ENCODE measurements around the gene ADCY2.

The ADCY2 gene

DNA sequence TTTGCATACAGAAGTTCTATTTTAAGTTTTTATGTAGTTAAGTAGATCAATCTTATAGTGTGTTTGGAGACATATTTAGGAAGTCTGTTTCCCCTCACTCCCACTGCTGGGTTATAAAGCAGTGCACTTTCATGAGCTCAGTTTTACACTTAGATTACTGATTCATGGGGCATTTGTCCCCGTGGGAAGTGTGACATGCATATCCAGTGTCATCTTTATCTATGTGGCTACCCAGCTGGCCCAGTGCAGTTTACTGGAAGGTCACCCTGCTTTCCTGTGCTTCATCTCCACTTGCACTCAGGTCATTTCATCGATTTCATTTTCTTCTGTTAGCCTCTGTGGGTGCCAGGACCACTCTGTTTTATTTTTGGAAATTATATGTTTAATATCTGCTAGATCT is 49.1 kb downstream of the ADCY2 start:
- no peak for DNase-seq
- no peak for TF ChIP-seq POLR2A (IDR thresholded peaks at IDR 0.05; ENCODE audit: low read length)
- no peak for TF ChIP-seq GATA1 (IDR thresholded peaks at IDR 0.05; ENCODE audit: low read depth, low read length)

DNA sequence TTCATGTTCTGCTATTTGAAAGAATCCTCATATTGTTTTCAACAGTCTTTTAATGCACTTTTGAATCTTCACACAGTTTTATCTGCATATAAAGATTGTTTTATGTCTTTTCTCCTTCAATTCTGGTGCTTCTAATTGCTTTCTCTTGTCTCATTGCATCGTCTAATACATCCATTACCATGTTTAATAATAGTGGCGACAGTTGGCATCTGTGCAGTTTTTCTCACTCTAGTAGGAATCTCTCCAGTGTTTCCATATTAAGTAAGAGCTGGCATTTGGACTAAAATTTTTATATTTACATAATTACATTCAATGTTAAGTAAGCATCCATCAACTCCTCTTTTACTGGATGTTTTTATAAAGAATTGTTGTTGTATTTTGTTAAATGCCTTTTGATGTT is 49.9 kb downstream of the ADCY2 start:
- TF ChIP-seq POLR2A (IDR thresholded peaks at IDR 0.05; ENCODE audit: low read length) = no peak
- TF ChIP-seq GATA1 (IDR thresholded peaks at IDR 0.05; ENCODE audit: low read depth, low read length) = no peak
- no peak for DNase-seq

DNA sequence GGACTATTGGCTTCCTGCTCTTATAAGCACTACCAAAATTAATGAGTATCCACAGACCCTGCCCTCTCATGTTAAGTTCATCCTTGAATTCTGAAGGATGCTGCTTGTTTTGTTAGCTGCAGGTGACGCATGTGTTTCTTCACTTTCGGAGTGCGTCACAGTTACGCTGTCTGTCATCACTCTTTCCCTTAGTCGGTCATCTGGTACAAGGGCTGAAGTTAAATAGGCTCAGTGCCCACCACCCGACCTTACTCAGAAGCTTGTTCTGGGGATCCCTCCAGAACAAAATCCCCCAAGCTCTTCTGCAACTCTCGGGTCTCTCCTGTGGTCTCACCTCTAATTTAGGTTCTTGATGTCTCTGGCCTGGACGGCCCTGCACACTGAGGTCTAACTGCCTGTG is 51.0 kb downstream of the ADCY2 start:
- TF ChIP-seq POLR2A (IDR thresholded peaks at IDR 0.05; ENCODE audit: low read length) (no peak), GATA1 (IDR thresholded peaks at IDR 0.05; ENCODE audit: low read depth, low read length) (no peak)
- DNase-seq = no peak

DNA sequence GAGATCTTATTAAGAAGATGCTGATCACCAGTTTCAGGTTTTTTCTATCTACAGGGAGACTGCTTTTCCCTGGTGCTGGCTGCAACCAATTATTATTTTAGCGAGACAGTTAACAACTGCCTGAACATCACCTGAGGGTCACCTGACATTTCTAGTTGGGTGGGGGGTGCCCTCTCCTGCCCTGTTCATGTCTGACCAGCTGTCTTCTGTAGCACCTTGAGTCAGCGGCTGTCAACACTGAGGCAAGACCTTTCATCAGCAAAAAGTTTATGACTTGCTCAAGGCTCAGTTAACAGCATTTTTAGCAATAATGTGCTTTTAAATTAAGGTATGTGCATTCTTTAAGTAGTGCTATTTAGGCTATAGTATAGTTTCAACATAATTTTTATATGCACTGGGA is 58.0 kb downstream of the ADCY2 start:
- TF ChIP-seq GATA1 (IDR thresholded peaks at IDR 0.05; ENCODE audit: low read depth, low read length) (no peak), POLR2A (IDR thresholded peaks at IDR 0.05; ENCODE audit: low read length) (no peak)
- no peak for DNase-seq

DNA sequence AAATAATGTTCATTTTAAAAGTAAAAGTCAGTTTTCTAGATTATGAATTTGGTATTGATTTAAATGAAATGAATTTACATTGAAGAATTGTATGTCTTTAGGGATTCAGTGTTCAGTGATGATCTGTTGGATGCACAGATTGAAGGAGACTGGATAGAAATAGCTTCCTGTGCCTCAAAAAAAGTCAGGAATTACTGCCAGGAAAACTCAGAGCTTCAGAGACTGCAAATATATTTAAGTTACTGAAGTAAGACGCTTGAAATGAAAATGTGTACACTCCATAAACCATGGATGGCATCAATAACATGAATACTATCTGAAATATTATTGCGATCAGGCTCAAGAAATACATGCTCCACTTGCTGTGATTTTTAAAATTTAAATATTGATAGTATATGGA is 60.3 kb downstream of the ADCY2 start:
- no peak for DNase-seq
- TF ChIP-seq GATA1 (IDR thresholded peaks at IDR 0.05; ENCODE audit: low read depth, low read length) (no peak), POLR2A (IDR thresholded peaks at IDR 0.05; ENCODE audit: low read length) (no peak)

DNA sequence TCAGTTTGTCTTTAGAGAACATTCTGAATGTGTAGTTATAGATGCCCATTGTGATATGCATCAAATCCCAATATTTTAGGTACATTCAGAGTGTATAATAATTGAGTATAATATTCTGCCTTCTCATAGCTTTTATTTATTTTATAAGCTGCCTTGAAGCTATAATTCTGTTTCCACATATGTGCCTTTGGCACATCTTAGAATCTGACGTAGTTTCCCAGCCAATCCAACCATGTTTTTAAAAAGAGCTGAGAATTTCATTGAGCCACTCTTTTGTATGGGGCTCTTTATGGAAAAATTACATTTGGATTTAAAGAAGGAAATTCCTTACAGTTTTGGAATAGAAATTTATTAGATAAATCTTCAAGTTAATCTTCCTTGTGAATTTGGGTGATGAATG is 65.4 kb downstream of the ADCY2 start:
- no peak for DNase-seq
- TF ChIP-seq POLR2A (IDR thresholded peaks at IDR 0.05; ENCODE audit: low read length) (no peak), GATA1 (IDR thresholded peaks at IDR 0.05; ENCODE audit: low read depth, low read length) (no peak)

DNA sequence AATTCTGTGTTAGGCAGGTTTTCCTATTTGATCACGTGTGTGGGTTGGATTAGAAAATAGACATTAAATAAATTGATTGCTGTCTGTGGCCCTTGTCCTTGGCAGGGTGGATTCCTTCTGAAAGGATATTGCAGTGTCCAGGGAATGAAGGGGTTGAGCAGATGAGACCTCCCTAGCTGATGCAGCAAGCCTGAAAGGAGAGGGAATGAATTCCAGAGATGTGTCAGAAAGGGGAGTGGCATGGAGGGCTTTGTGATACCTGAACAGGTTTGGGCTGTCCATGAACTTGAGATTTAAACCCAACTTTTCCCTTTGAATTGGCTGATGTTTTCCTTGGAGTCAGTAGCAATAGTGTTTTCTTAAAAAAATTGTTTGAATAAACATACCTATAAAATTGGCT is 66.8 kb downstream of the ADCY2 start:
- no peak for DNase-seq
- TF ChIP-seq GATA1 (IDR thresholded peaks at IDR 0.05; ENCODE audit: low read depth, low read length) (no peak), POLR2A (IDR thresholded peaks at IDR 0.05; ENCODE audit: low read length) (no peak)

DNA sequence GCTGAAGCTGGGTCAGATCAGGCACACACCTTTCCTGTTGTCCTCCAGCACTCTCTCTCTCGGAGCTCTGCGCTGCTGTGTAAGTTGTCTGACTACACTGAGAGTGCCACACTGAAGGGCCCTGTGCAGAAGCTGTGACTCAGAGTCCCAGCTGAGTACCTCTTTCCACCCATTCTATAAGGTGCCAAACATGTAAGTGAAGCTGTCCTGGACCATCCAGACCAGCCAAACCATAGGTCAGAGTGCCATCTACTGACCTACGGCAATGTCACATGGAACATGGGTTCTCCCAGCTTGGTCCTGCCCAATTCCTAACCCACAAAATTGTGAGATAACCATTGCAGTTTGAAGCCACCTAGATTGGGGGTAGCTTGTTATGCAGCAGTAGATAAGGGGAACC is 68.2 kb downstream of the ADCY2 start:
- TF ChIP-seq POLR2A (IDR thresholded peaks at IDR 0.05; ENCODE audit: low read length) = no peak
- TF ChIP-seq GATA1 (IDR thresholded peaks at IDR 0.05; ENCODE audit: low read depth, low read length) = no peak
- peak in 1 of 2 experiments; percentile 2 for DNase-seq

DNA sequence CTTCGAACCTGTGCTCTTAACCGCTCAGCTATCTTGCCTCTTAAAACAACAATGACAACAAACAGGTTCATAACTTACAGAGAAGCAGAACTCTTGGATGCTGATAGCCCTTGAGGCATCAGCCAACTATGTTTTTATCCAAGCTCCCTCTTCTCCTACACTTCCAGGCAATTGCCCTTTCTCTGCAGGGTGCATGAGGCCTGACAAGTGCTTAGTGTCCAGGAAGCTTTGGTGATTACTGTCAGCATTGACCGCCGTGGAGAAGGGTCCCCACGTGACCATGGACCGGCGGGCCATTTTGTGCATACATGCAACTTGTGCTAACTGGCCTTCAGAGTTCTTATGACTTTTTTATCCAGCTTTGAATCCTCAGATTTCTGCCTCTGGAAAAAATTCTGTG is 71.2 kb downstream of the ADCY2 start:
- TF ChIP-seq POLR2A (IDR thresholded peaks at IDR 0.05; ENCODE audit: low read length) (no peak), GATA1 (IDR thresholded peaks at IDR 0.05; ENCODE audit: low read depth, low read length) (no peak)
- no peak for DNase-seq

DNA sequence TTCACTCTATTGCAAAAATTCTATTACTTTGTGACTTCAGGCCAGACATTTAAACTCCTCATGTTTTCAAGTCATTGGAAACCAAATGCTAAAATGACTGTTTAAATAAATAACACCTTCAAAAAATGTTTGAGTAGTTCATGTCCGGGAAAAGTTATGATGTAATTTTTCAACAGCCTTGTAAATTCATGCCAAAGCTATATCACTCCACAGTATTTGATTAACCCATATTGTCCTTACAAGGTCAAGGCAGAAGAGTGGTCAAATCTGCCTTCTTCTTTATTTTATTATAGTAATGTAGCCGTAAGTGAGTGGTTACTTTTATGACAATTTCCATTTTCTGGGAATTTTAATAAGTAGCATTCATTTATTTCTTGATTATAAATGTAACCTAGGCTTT is 72.8 kb downstream of the ADCY2 start:
- no peak for DNase-seq
- TF ChIP-seq POLR2A (IDR thresholded peaks at IDR 0.05; ENCODE audit: low read length) (no peak), GATA1 (IDR thresholded peaks at IDR 0.05; ENCODE audit: low read depth, low read length) (no peak)

DNA sequence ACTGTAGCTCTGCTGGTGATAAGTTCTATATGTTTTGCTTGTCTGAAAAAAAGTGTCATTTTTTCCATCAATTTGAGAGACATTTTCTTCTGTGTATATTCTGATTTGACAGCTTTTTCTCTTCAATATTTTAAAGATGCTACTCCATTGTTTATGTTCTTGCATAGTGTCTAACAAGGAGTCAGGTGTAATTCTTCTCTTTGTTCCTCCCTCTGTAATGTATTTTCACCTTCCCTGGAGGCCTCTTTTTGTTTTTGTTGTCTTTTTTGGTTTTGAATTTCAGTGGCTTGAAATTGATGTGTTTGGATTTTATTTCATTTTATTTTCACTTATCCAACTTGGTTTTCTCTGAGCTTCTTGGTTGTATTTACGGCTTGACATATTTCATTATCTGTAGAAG is 75.8 kb downstream of the ADCY2 start:
- TF ChIP-seq GATA1 (IDR thresholded peaks at IDR 0.05; ENCODE audit: low read depth, low read length) (no peak), POLR2A (IDR thresholded peaks at IDR 0.05; ENCODE audit: low read length) (no peak)
- no peak for DNase-seq

DNA sequence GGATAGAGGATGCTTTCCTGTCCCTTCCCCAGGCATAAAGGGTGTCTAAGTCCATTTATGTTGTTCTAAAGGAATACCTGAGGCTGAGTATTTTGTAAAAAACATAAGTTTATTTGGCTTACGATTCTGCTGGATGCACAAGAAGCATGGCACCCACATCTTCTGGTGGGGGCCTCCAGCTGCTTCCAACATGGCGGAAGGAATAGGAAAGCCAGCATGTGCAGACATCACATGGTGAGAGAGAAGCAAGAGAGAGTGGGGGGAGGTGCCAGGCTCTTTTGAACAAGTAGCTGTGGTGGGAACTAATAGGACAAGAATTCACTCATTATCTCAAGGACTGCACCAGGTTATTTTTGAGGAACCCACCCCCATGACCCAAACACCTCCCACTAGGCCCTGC is 77.2 kb downstream of the ADCY2 start:
- DNase-seq = no peak
- TF ChIP-seq GATA1 (IDR thresholded peaks at IDR 0.05; ENCODE audit: low read depth, low read length) = no peak
- no peak for TF ChIP-seq POLR2A (IDR thresholded peaks at IDR 0.05; ENCODE audit: low read length)

DNA sequence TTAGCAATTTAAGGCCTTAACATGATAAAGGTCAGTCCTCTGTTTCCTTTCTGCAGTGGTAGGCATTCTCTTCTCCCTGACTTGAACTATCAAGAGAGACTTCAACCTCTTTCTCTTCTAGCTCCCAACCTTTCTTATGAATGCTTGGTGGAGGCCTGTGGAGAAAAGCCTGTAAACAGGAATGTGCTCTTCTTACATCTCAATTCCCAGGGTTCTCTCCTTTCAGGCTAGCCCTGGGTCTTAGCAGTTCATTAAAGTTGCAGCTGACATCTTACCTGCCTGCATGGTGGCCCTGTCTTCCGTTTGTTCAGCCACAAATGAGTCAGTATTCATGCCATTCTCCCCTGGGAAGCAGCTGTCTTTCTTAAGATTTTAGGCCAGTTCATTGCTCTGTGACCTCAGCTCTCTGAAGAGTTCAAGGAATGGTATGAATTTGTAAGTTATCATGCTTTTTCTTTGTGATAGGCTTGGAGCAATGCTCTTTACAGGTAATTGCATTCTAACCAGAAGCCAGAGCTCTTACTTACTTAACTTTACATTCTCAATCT is 77.8 kb downstream of the ADCY2 start:
- DNase-seq = no peak
- TF ChIP-seq GATA1 (IDR thresholded peaks at IDR 0.05; ENCODE audit: low read depth, low read length) (no peak), POLR2A (IDR thresholded peaks at IDR 0.05; ENCODE audit: low read length) (no peak)

DNA sequence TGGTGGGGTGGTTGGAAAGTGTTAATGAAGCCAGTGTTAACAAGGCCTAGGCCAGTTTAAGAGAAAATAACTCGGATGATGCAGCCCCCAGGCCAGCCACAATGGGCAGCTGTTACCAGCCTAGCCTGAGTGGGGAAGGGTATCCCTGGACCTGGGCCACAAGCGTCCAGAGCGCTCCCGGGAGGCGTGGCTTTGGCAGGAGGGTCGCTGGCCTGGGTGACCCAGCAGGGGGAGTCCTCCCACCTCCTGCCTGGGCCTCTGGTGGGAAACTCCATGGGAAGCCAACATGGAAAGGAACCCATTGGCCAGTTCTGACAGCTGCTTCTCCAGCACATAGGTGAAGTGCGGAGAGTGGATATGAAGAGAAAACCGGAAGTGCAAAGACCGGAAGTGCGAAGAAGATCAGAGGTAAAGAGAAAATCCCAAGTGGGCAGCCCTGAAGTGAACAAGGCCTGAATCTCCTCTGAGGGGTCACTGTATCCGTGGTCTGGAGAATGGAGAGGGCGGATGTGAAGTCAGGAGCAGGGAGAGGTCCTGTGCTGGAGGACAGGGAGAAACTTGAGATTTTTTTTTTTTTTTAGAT is 79.0 kb downstream of the ADCY2 start:
- TF ChIP-seq POLR2A (IDR thresholded peaks at IDR 0.05; ENCODE audit: low read length) = no peak
- TF ChIP-seq GATA1 (IDR thresholded peaks at IDR 0.05; ENCODE audit: low read depth, low read length) = no peak
- no peak for DNase-seq

DNA sequence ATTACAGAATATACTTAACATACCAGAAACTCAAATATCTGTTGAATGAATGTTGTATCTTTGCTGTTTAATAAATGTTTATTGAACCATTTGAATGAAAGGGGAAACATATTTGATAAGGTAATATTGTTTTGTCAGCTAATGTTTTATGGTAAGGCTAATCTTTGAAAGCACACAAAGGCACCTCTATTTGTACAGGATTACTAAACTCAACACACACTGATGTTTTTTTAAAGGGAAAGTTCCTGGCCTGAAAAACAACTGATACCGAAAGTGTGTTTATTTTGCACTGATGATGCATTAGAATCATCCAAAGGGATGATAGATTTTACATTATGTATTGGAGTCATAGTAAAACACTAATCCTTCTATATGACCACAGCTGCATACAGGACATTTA is 82.5 kb downstream of the ADCY2 start:
- no peak for TF ChIP-seq POLR2A (IDR thresholded peaks at IDR 0.05; ENCODE audit: low read length)
- no peak for TF ChIP-seq GATA1 (IDR thresholded peaks at IDR 0.05; ENCODE audit: low read depth, low read length)
- no peak for DNase-seq

DNA sequence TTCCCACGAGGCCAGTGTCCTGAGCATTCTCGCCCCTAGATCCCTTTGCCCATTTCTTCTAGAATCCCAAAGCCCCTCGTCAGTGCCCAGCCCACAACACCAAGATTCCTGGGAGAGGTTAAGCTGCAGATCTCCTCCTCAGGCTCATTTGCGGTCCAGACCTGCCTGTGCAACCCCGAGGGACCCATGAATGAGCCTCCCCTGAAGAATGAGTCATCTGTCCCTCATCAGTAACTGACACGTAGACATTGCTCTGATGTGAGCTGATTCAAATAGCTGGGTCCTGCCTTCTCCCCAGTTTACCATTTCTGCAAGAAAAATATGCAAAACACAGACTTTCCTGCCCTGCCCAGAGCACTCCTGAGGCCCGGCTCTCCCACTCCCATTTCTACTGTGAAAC is 92.8 kb downstream of the ADCY2 start:
- DNase-seq = no peak
- TF ChIP-seq POLR2A (IDR thresholded peaks at IDR 0.05; ENCODE audit: low read length) = no peak
- no peak for TF ChIP-seq GATA1 (IDR thresholded peaks at IDR 0.05; ENCODE audit: low read depth, low read length)
